ENCODE results near the gene MAGI2. TPM values are rescaled to one million over a fixed set of nuclear protein-coding genes. Genes with fewer than 3 reads are reported as not detected.
"Not testable (repeated sequence)": the region's sequence is repeated elsewhere in the genome, so short reads cannot be mapped to it uniquely, and the experiment has no call there.

MAGI2 gene
- total and polyA plus RNA-seq, 4 donors, result 3.7 to 25.5 (median 11.6) TPM

GRCh38 chr7:79091011-79091410 is 362.5 kb downstream of the MAGI2 start:
- ATAC-seq (ENCODE audit: low FRiP score) (no peak), DNase-seq (no peak)
- no peak overlapping the region for H3K4me3 ChIP-seq (ENCODE audit: low read length in 2 of 2)
- intact Hi-C loops (cut with DNase I), result no loop called here
- no peak overlapping the region for H3K27ac ChIP-seq (ENCODE audit: low read depth in 1 of 2, low read length in 2 of 2)
- no peaks in the 10 kb centered on the region for H3K4me1 ChIP-seq (ENCODE audit: control insufficient read depth in 1 of 2, insufficient read depth in 2 of 2, low read length in 2 of 2)
- no peaks in the 10 kb centered on the region for H3K27me3 ChIP-seq (ENCODE audit: control insufficient read depth in 1 of 2, insufficient read depth in 2 of 2, low read length in 1 of 2)
- no peaks in the 10 kb centered on the region for H3K36me3 ChIP-seq (ENCODE audit: control insufficient read depth in 1 of 2, insufficient read depth in 2 of 2, low read length in 1 of 2)
- H3K9me3 ChIP-seq (ENCODE audit: control insufficient read depth, low read length), result peaks cover 2% of the 10 kb centered on the region
- WGBS, 2 donors, result 69 to 76% methylated on average over 4 of the region's 4 CpGs

GRCh38 chr7:79090543-79090942 is 362.9 kb downstream of the MAGI2 start:
- no peaks in the 10 kb centered on the region for H3K36me3 ChIP-seq (ENCODE audit: control insufficient read depth in 1 of 2, insufficient read depth in 2 of 2, low read length in 1 of 2)
- no peak overlapping the region for H3K27ac ChIP-seq (ENCODE audit: low read depth in 1 of 2, low read length in 2 of 2)
- 68 to 69% methylated on average over 4 of the region's 4 CpGs for WGBS, 2 donors
- ATAC-seq (ENCODE audit: low FRiP score), result no peak
- no peak overlapping the region for H3K4me3 ChIP-seq (ENCODE audit: low read length in 2 of 2)
- H3K9me3 ChIP-seq (ENCODE audit: control insufficient read depth, low read length), result peaks cover 2% of the 10 kb centered on the region
- intact Hi-C loops (cut with DNase I), result no loop called here
- H3K4me1 ChIP-seq (ENCODE audit: control insufficient read depth in 1 of 2, insufficient read depth in 2 of 2, low read length in 2 of 2), result no peaks in the 10 kb centered on the region
- DNase-seq, result no peak
- H3K27me3 ChIP-seq (ENCODE audit: control insufficient read depth in 1 of 2, insufficient read depth in 2 of 2, low read length in 1 of 2), result no peaks in the 10 kb centered on the region

- H3K27ac ChIP-seq (ENCODE audit: low read depth in 1 of 2, low read length in 2 of 2), result no peak overlapping the region
- no peak overlapping the region for H3K4me3 ChIP-seq (ENCODE audit: low read length in 2 of 2)
- no peak for ATAC-seq (ENCODE audit: low FRiP score)
- intact Hi-C loops (cut with DNase I), result no loop called here
- no peaks in the 10 kb centered on the region for H3K9me3 ChIP-seq (ENCODE audit: control insufficient read depth, low read length)
- no peaks in the 10 kb centered on the region for H3K36me3 ChIP-seq (ENCODE audit: control insufficient read depth in 1 of 2, insufficient read depth in 2 of 2, low read length in 1 of 2)
- H3K4me1 ChIP-seq (ENCODE audit: control insufficient read depth in 1 of 2, insufficient read depth in 2 of 2, low read length in 2 of 2), result no peaks in the 10 kb centered on the region
- DNase-seq, result no peak
- H3K27me3 ChIP-seq (ENCODE audit: control insufficient read depth in 1 of 2, insufficient read depth in 2 of 2, low read length in 1 of 2), result no peaks in the 10 kb centered on the region
These were observed 369.0 kb downstream of the MAGI2 start for GRCh38 chr7:79084423-79084822.

- no peak for ATAC-seq (ENCODE audit: low FRiP score)
- intact Hi-C loops (cut with DNase I), result no loop called here
- WGBS, 2 donors, result 64 to 66% methylated on average over 4 of the region's 4 CpGs
- no peaks in the 10 kb centered on the region for H3K9me3 ChIP-seq (ENCODE audit: control insufficient read depth, low read length)
- H3K27me3 ChIP-seq (ENCODE audit: control insufficient read depth in 1 of 2, insufficient read depth in 2 of 2, low read length in 1 of 2), result no peaks in the 10 kb centered on the region
- no peak overlapping the region for H3K4me3 ChIP-seq (ENCODE audit: low read length in 2 of 2)
- DNase-seq, result no peak
- H3K27ac ChIP-seq (ENCODE audit: low read depth in 1 of 2, low read length in 2 of 2), result no peak overlapping the region
- no peaks in the 10 kb centered on the region for H3K4me1 ChIP-seq (ENCODE audit: control insufficient read depth in 1 of 2, insufficient read depth in 2 of 2, low read length in 2 of 2)
- no peaks in the 10 kb centered on the region for H3K36me3 ChIP-seq (ENCODE audit: control insufficient read depth in 1 of 2, insufficient read depth in 2 of 2, low read length in 1 of 2)
These were observed 373.4 kb downstream of the MAGI2 start for GRCh38 chr7:79079919-79080554.

GRCh38 chr7:79078273-79078672 is 375.2 kb downstream of the MAGI2 start:
- ATAC-seq (ENCODE audit: low FRiP score) (no peak), DNase-seq (no peak)
- no peaks in the 10 kb centered on the region for H3K36me3 ChIP-seq (ENCODE audit: control insufficient read depth in 1 of 2, insufficient read depth in 2 of 2, low read length in 1 of 2)
- no peak overlapping the region for H3K4me3 ChIP-seq (ENCODE audit: low read length in 2 of 2)
- intact Hi-C loops (cut with DNase I), result no loop called here
- no peaks in the 10 kb centered on the region for H3K27me3 ChIP-seq (ENCODE audit: control insufficient read depth in 1 of 2, insufficient read depth in 2 of 2, low read length in 1 of 2)
- H3K27ac ChIP-seq (ENCODE audit: low read depth in 1 of 2, low read length in 2 of 2), result no peak overlapping the region
- 33 to 55% methylated on average over 1 of the region's 1 CpG for WGBS, 2 donors
- H3K4me1 ChIP-seq (ENCODE audit: control insufficient read depth in 1 of 2, insufficient read depth in 2 of 2, low read length in 2 of 2), result no peaks in the 10 kb centered on the region
- H3K9me3 ChIP-seq (ENCODE audit: control insufficient read depth, low read length), result no peaks in the 10 kb centered on the region

GRCh38 chr7:79071187-79071586 is 382.3 kb downstream of the MAGI2 start:
- H3K27ac ChIP-seq (ENCODE audit: low read depth in 1 of 2, low read length in 2 of 2); intact Hi-C loops (cut with DNase I); H3K9me3 ChIP-seq (ENCODE audit: control insufficient read depth, low read length); H3K27me3 ChIP-seq (ENCODE audit: control insufficient read depth in 1 of 2, insufficient read depth in 2 of 2, low read length in 1 of 2); H3K4me3 ChIP-seq (ENCODE audit: low read length in 2 of 2); ATAC-seq (ENCODE audit: low FRiP score); H3K36me3 ChIP-seq (ENCODE audit: control insufficient read depth in 1 of 2, insufficient read depth in 2 of 2, low read length in 1 of 2); H3K4me1 ChIP-seq (ENCODE audit: control insufficient read depth in 1 of 2, insufficient read depth in 2 of 2, low read length in 2 of 2); DNase-seq: not testable (repeated sequence)
- 65 to 79% methylated on average over 5 of the region's 5 CpGs for WGBS, 2 donors

- no peak for DNase-seq
- Histone ChIP-seq H3K4me3 (ENCODE audit: low read length in 2 of 2) (no peak overlapping the region), H3K27me3 (ENCODE audit: control insufficient read depth in 1 of 2, insufficient read depth in 2 of 2, low read length in 1 of 2) (no peaks in the 10 kb centered on the region), H3K27ac (ENCODE audit: low read depth in 1 of 2, low read length in 2 of 2) (no peak overlapping the region), H3K36me3 (ENCODE audit: control insufficient read depth in 1 of 2, insufficient read depth in 2 of 2, low read length in 1 of 2) (no peaks in the 10 kb centered on the region), H3K9me3 (ENCODE audit: control insufficient read depth, low read length) (no peaks in the 10 kb centered on the region), H3K4me1 (ENCODE audit: control insufficient read depth in 1 of 2, insufficient read depth in 2 of 2, low read length in 2 of 2) (no peaks in the 10 kb centered on the region)
- intact Hi-C loops (cut with DNase I), result no loop called here
- WGBS, 2 donors, result 60 to 63% methylated on average over 3 of the region's 3 CpGs
- ATAC-seq (ENCODE audit: low FRiP score), result no peak
These were observed 389.2 kb downstream of the MAGI2 start for GRCh38 chr7:79064187-79064823.

GRCh38 chr7:79063019-79063698 is 390.3 kb downstream of the MAGI2 start:
- Histone ChIP-seq H3K9me3 (ENCODE audit: control insufficient read depth, low read length) (no peaks in the 10 kb centered on the region), H3K27me3 (ENCODE audit: control insufficient read depth in 1 of 2, insufficient read depth in 2 of 2, low read length in 1 of 2) (no peaks in the 10 kb centered on the region), H3K27ac (ENCODE audit: low read depth in 1 of 2, low read length in 2 of 2) (no peak overlapping the region), H3K36me3 (ENCODE audit: control insufficient read depth in 1 of 2, insufficient read depth in 2 of 2, low read length in 1 of 2) (no peaks in the 10 kb centered on the region), H3K4me1 (ENCODE audit: control insufficient read depth in 1 of 2, insufficient read depth in 2 of 2, low read length in 2 of 2) (no peaks in the 10 kb centered on the region), H3K4me3 (ENCODE audit: low read length in 2 of 2) (no peak overlapping the region)
- 66% methylated on average over 2 of the region's 2 CpGs for WGBS, 2 donors
- intact Hi-C loops (cut with DNase I), result no loop called here
- ATAC-seq (ENCODE audit: low FRiP score) (no peak), DNase-seq (no peak)

GRCh38 chr7:79060498-79060897 is 393.0 kb downstream of the MAGI2 start:
- DNase-seq (no peak), ATAC-seq (ENCODE audit: low FRiP score) (no peak)
- no peaks in the 10 kb centered on the region for H3K4me1 ChIP-seq (ENCODE audit: control insufficient read depth in 1 of 2, insufficient read depth in 2 of 2, low read length in 2 of 2)
- H3K9me3 ChIP-seq (ENCODE audit: control insufficient read depth, low read length), result no peaks in the 10 kb centered on the region
- intact Hi-C loops (cut with DNase I), result no loop called here
- 89 to 93% methylated on average over 3 of the region's 3 CpGs for WGBS, 2 donors
- no peak overlapping the region for H3K27ac ChIP-seq (ENCODE audit: low read depth in 1 of 2, low read length in 2 of 2)
- H3K36me3 ChIP-seq (ENCODE audit: control insufficient read depth in 1 of 2, insufficient read depth in 2 of 2, low read length in 1 of 2), result no peaks in the 10 kb centered on the region
- no peak overlapping the region for H3K4me3 ChIP-seq (ENCODE audit: low read length in 2 of 2)
- H3K27me3 ChIP-seq (ENCODE audit: control insufficient read depth in 1 of 2, insufficient read depth in 2 of 2, low read length in 1 of 2), result no peaks in the 10 kb centered on the region
